HG03103 (cell line): ENCODE results near the gene NTHL1.

Source experiments
- ATAC-seq: cut with Tn5 transposase; IDR thresholded peaks from one replicate; pipeline ENCODE4 v1.9.1; 2021; ENCODE audit warnings: low read depth; ENCODE audit not compliant: unreplicated experiment

Gene NTHL1

GRCh38 chr16:2032285-2033056 lies 15.2 kb downstream of the NTHL1 start:
- no peak for ATAC-seq

- ATAC-seq: no peak
These were observed 16.5 kb downstream of the NTHL1 start for GRCh38 chr16:2031081-2031577.

GRCh38 chr16:2030036-2030435 lies 17.6 kb downstream of the NTHL1 start:
- ATAC-seq: no peak

- ATAC-seq: no peak
These were observed 18.3 kb downstream of the NTHL1 start for GRCh38 chr16:2029350-2029749.

- no peak for ATAC-seq
These were observed 18.9 kb downstream of the NTHL1 start for GRCh38 chr16:2028620-2029220.

- no peak for ATAC-seq
These were observed 19.5 kb downstream of the NTHL1 start for GRCh38 chr16:2028146-2028545.

GRCh38 chr16:2027024-2028010 lies 20.3 kb downstream of the NTHL1 start:
- ATAC-seq: no peak

- ATAC-seq: no peak
These were observed 21.1 kb downstream of the NTHL1 start, which contains the start of gene NHERF2 for GRCh38 chr16:2026461-2027023. Gene NHERF2 (plus strand): TSS chr16:2026902. CDS start chr16:2027006, 104 bp downstream.

- no peak for ATAC-seq
These were observed 21.7 kb downstream of the NTHL1 start for GRCh38 chr16:2025878-2026460.

- ATAC-seq: no peak
These were observed 22.4 kb downstream of the NTHL1 start for GRCh38 chr16:2025251-2025650.

GRCh38 chr16:2024032-2024420 lies 23.6 kb downstream of the NTHL1 start:
- no peak for ATAC-seq

GRCh38 chr16:2023092-2024031 lies 24.3 kb downstream of the NTHL1 start:
- peak; percentile 71 for ATAC-seq

GRCh38 chr16:2022723-2023091 lies 24.9 kb downstream of the NTHL1 start:
- no peak for ATAC-seq

GRCh38 chr16:2019921-2020831 lies 27.5 kb downstream of the NTHL1 start:
- ATAC-seq: no peak

- ATAC-seq: no peak
These were observed 28.1 kb downstream of the NTHL1 start, which contains the start of gene NPW for GRCh38 chr16:2019518-2019920. Gene NPW (plus strand): TSS chr16:2019785.

- ATAC-seq: no peak
These were observed 31.2 kb downstream of the NTHL1 start for GRCh38 chr16:2016407-2016922.

- ATAC-seq: no peak
These were observed 31.8 kb downstream of the NTHL1 start for GRCh38 chr16:2015947-2016208.
